Osteoblast (primary cell): ENCODE results near the gene MGAT4B. TPM values are rescaled to one million over a fixed set of nuclear protein-coding genes. Genes with fewer than 3 reads are reported as not detected.
"Not testable (repeated sequence)": the region's sequence is repeated elsewhere in the genome, so short reads cannot be mapped to it uniquely, and the experiment has no call there.

ENCODE experiments used
- DNase-seq: peaks from one replicate; pipeline ENCODE4 v3.0.0; 2011; ENCODE audit warnings: low spot score, mixed read lengths; ENCODE audit not compliant: insufficient read length; ENCODE audit errors: missing footprints
- H2AFZ ChIP-seq: 2 replicates; pipeline ENCODE4 v1.6.0; 2011; ENCODE audit warnings: mild to moderate bottlenecking, low read length
- H3K27ac ChIP-seq: 2 replicates; pipeline ENCODE4 v1.5.1; 2011; ENCODE audit warnings: mild to moderate bottlenecking, low read depth, low read length, moderate library complexity
- H3K27me3 ChIP-seq: 2 replicates; pipeline ENCODE4 v1.6.0; 2012; ENCODE audit warnings: mild to moderate bottlenecking, control low read depth, inconsistent platforms, low read length, moderate library complexity; ENCODE audit not compliant: insufficient read depth
- H3K36me3 ChIP-seq: 2 replicates; pipeline ENCODE4 v1.5.1; 2011; ENCODE audit warnings: mild to moderate bottlenecking, low read length, control low read depth, moderate library complexity; ENCODE audit not compliant: insufficient read depth
- H3K4me1 ChIP-seq: 2 replicates; pipeline ENCODE4 v1.5.1; 2011; ENCODE audit warnings: mild to moderate bottlenecking, low read length, control low read depth, moderate library complexity; ENCODE audit not compliant: insufficient read depth
- H3K4me2 ChIP-seq: 2 replicates; pipeline ENCODE4 v1.6.0; 2011; ENCODE audit warnings: mild to moderate bottlenecking, low read length; ENCODE audit not compliant: insufficient read depth
- H3K4me3 ChIP-seq: fragments of 200-600 bp; sonication (generic); 3 replicates; pipeline ENCODE4 v1.5.1; 2012; ENCODE audit warnings: mild to moderate bottlenecking, low read length, inconsistent platforms; ENCODE audit not compliant: insufficient read depth
- H3K79me2 ChIP-seq: 2 replicates; pipeline ENCODE4 v1.6.0; 2012; ENCODE audit warnings: mild to moderate bottlenecking, low read length, control low read depth, inconsistent platforms; ENCODE audit not compliant: insufficient read depth
- H3K9me3 ChIP-seq: 2 replicates; pipeline ENCODE4 v1.5.1; 2011; ENCODE audit warnings: low read depth, low read length, control low read depth
- H4K20me1 ChIP-seq: 2 replicates; pipeline ENCODE4 v1.6.0; 2012; ENCODE audit warnings: mild to moderate bottlenecking, low read length, control low read depth; ENCODE audit not compliant: insufficient read depth
- CTCF ChIP-seq: IDR thresholded peaks from 2 replicates; pipeline ENCODE4 v1.5.1; 2011; ENCODE audit warnings: mild to moderate bottlenecking, low read depth, low read length, moderate library complexity; ENCODE audit errors: extremely low read depth
- total RNA-seq: library from RNA; depleted of rRNA; stranded (reverse); fragments of >200 nt; gene quantifications from 2 replicates; pipeline ENCODE4 v1.2.3, GENCODE V29; 2012

MGAT4B gene
- total RNA-seq, 1 donor, result 95.9 TPM

GRCh38 chr5:179791881-179792611, 14.6 kb downstream of the MGAT4B start:
- Histone ChIP-seq H3K4me1 (peaks cover 10% of the 10 kb centered on the region), H3K4me2 (no peak overlapping the region), H3K27ac (no peak overlapping the region), H4K20me1 (no peaks in the 10 kb centered on the region), H2AFZ (no peak overlapping the region), H3K9me3 (no peaks in the 10 kb centered on the region), H3K4me3 (no peak overlapping the region), H3K36me3 (peaks cover 4% of the 10 kb centered on the region), H3K27me3 (no peaks in the 10 kb centered on the region), H3K79me2 (no peaks in the 10 kb centered on the region)
- TF ChIP-seq CTCF, result no peak
- peak; percentile 84 for DNase-seq

GRCh38 chr5:179789278-179789677, 17.4 kb downstream of the MGAT4B start:
- H3K4me1 ChIP-seq, H3K4me2 ChIP-seq, H3K4me3 ChIP-seq, H2AFZ ChIP-seq, H3K79me2 ChIP-seq, DNase-seq, H3K27ac ChIP-seq, H3K27me3 ChIP-seq, H3K36me3 ChIP-seq, H4K20me1 ChIP-seq, H3K9me3 ChIP-seq: not testable (repeated sequence)

- peak; percentile 78 for DNase-seq
- H3K9me3 ChIP-seq, result no peaks in the 10 kb centered on the region
- H3K27ac ChIP-seq, result no peak overlapping the region
Measured at GRCh38 chr5:179788193-179788854, 18.3 kb downstream of the MGAT4B start.

GRCh38 chr5:179786861-179787260, 19.8 kb downstream of the MGAT4B start:
- Histone ChIP-seq H3K79me2 (no peaks in the 10 kb centered on the region), H3K4me1 (no peaks in the 10 kb centered on the region), H3K4me2 (no peak overlapping the region), H2AFZ (no peak overlapping the region), H3K4me3 (no peak overlapping the region), H4K20me1 (no peaks in the 10 kb centered on the region), H3K36me3 (no peaks in the 10 kb centered on the region), H3K27ac (no peak overlapping the region), H3K9me3 (no peaks in the 10 kb centered on the region), H3K27me3 (no peaks in the 10 kb centered on the region)
- peak; percentile 37 for DNase-seq
- no peak for TF ChIP-seq CTCF

More at GRCh38 chr5:179788193-179788854, 18.3 kb downstream of the MGAT4B start:
- no peaks in the 10 kb centered on the region for H3K36me3 ChIP-seq
- no peaks in the 10 kb centered on the region for H3K27me3 ChIP-seq
- H3K4me1 ChIP-seq, result peaks cover under 1% of the 10 kb centered on the region
- H4K20me1 ChIP-seq, result no peaks in the 10 kb centered on the region
- no peak overlapping the region for H3K4me3 ChIP-seq
- no peak for TF ChIP-seq CTCF
- H2AFZ ChIP-seq, result no peak overlapping the region
- no peaks in the 10 kb centered on the region for H3K79me2 ChIP-seq
- H3K4me2 ChIP-seq, result no peak overlapping the region
